GM23338 (cell line): ENCODE data around the gene TMEM213. TPM values are rescaled to one million over a fixed set of nuclear protein-coding genes. Genes with fewer than 3 reads are reported as not detected.

Experiments
- ATAC-seq: fragments of 200-7000 bp; cut with Tn5 transposase; 3 replicates; pipeline ENCODE4 v1.9.1; 2020
- DNase-seq: peaks from one replicate; pipeline ENCODE4 v3.0.0-alpha.2; 2015; ENCODE audit warnings: low spot score
- H2AFZ ChIP-seq: fragments of 200-600 bp; sonication (generic); 2 replicates; pipeline ENCODE4 v1.8.0; 2016; ENCODE audit warnings: antibody characterized with exemption, mild to moderate bottlenecking, moderate library complexity
- H3F3A ChIP-seq: fragments of 200-600 bp; sonication (generic); replicated peaks from 2 replicates; pipeline ENCODE4 v1.8.0; 2017; ENCODE audit warnings: antibody characterized with exemption, mixed run types, low read depth
- H3K27ac ChIP-seq: fragments of 200-600 bp; sonication (generic); 2 replicates; pipeline ENCODE4 v1.6.1; 2016; ENCODE audit warnings: low read depth
- H3K27me3 ChIP-seq: fragments of 200-600 bp; sonication (generic); 2 replicates; pipeline ENCODE4 v1.8.0; 2016; ENCODE audit warnings: mild to moderate bottlenecking, mixed run types, moderate library complexity; ENCODE audit not compliant: insufficient read depth
- H3K36me3 ChIP-seq: fragments of 200-600 bp; sonication (generic); 2 replicates; pipeline ENCODE4 v1.8.0; 2016; ENCODE audit warnings: mild to moderate bottlenecking; ENCODE audit not compliant: insufficient read depth
- H3K4me1 ChIP-seq: fragments of 200-600 bp; sonication (generic); 2 replicates; pipeline ENCODE4 v1.8.0; 2016; ENCODE audit warnings: mild to moderate bottlenecking, moderate library complexity; ENCODE audit not compliant: insufficient read depth
- H3K4me2 ChIP-seq: fragments of 200-600 bp; sonication (generic); 2 replicates; pipeline ENCODE4 v1.7.1; 2017; ENCODE audit warnings: mixed run types
- H3K4me3 ChIP-seq: fragments of 200-600 bp; sonication (generic); 2 replicates; pipeline ENCODE4 v1.6.1; 2016; ENCODE audit warnings: mixed run types
- H3K79me2 ChIP-seq: fragments of 200-600 bp; sonication (generic); replicated peaks from 2 replicates; pipeline ENCODE4 v1.8.0; 2017; ENCODE audit warnings: mild to moderate bottlenecking; ENCODE audit not compliant: insufficient read depth
- H3K9me2 ChIP-seq: fragments of 200-600 bp; sonication (generic); 2 replicates; pipeline ENCODE4 v1.8.0; 2017; ENCODE audit not compliant: insufficient read depth
- H4K20me1 ChIP-seq: fragments of 200-600 bp; sonication (generic); replicated peaks from 2 replicates; pipeline ENCODE4 v1.8.0; 2017; ENCODE audit warnings: mild to moderate bottlenecking; ENCODE audit not compliant: insufficient read depth
- H3K27ac Mint-ChIP-seq: 2 replicates; pipeline ENCODE4 v1.8.0; 2020; ENCODE audit warnings: inconsistent platforms, mild to moderate bottlenecking, moderate library complexity, mixed read lengths
- H3K27me3 Mint-ChIP-seq: 3 replicates; pipeline ENCODE4 v1.8.0; 2022; ENCODE audit warnings: low read depth, mild to moderate bottlenecking, moderate library complexity, mixed read lengths, inconsistent platforms; ENCODE audit not compliant: insufficient read depth, poor library complexity
- H3K36me3 Mint-ChIP-seq: 3 replicates; pipeline ENCODE4 v1.8.0; 2021; ENCODE audit warnings: low read depth, mild to moderate bottlenecking, inconsistent platforms, moderate library complexity, mixed read lengths
- H3K4me1 Mint-ChIP-seq: 3 replicates; pipeline ENCODE4 v1.8.0; 2020; ENCODE audit warnings: mild to moderate bottlenecking, inconsistent platforms, mixed read lengths
- H3K4me3 Mint-ChIP-seq: 3 replicates; pipeline ENCODE4 v1.8.0; 2021; ENCODE audit warnings: moderate library complexity, mild to moderate bottlenecking, inconsistent platforms, mixed read lengths
- H3K9me3 Mint-ChIP-seq: 3 replicates; pipeline ENCODE4 v1.8.0; 2020; ENCODE audit warnings: moderate library complexity, mild to moderate bottlenecking, inconsistent platforms, mixed read lengths
- CREB1 ChIP-seq: fragments of 250-450 bp; sonication (Bioruptor Pico); IDR thresholded peaks from 2 replicates; pipeline ENCODE4 v1.5.0; 2020; ENCODE audit warnings: low read depth, mild to moderate bottlenecking, moderate library complexity
- EZH2 ChIP-seq: fragments of 200-600 bp; sonication (generic); IDR thresholded peaks from one replicate; pipeline ENCODE4 v1.8.0; 2017; ENCODE audit warnings: antibody characterized with exemption, mild to moderate bottlenecking, low read depth; ENCODE audit not compliant: unreplicated experiment
- EZH2phosphoT487 ChIP-seq: fragments of 200-600 bp; sonication (generic); IDR thresholded peaks from one replicate; pipeline ENCODE4 v1.8.1; 2018; ENCODE audit warnings: antibody characterized with exemption; ENCODE audit not compliant: unreplicated experiment
- JUNB ChIP-seq: IDR thresholded peaks from one replicate; pipeline ENCODE4 v1.6.1; 2016; ENCODE audit warnings: antibody characterized with exemption; ENCODE audit not compliant: unreplicated experiment
- ZNF114 ChIP-seq: fragments of 250-450 bp; sonication (Bioruptor Pico); IDR thresholded peaks from 2 replicates; pipeline ENCODE4 v1.5.0; 2020; ENCODE audit warnings: mild to moderate bottlenecking, moderate library complexity
- polyA plus RNA-seq: library from polyadenylated mRNA; unstranded; fragments of >200 nt; fragmentation: Nextera tagmentation; extraction: Ambion mirVana; gene quantifications from 2 replicates; pipeline ENCODE4 v1.2.1, GENCODE V29; 2016
- total RNA-seq: library from RNA; depleted of rRNA; stranded (reverse); fragments of >200 nt; shearing (Covaris generic); gene quantifications from 2 replicates; pipeline ENCODE4 v1.2.3, GENCODE V29; 2014
- TF ChIP-seq, protein P1 (sequence below): fragments of 250-450 bp; sonication (Bioruptor Pico); IDR thresholded peaks from 2 replicates; pipeline ENCODE4 v1.5.0; 2020; ENCODE audit warnings: mild to moderate bottlenecking, moderate library complexity
- TF ChIP-seq, protein P2 (sequence below), 2 experiments: fragments of 200-600 bp in 1 of 2; sonication (generic) in 1 of 2; conservative IDR thresholded peaks; 2 replicates each; pipeline versions ENCODE4 v1.5.1 to v1.6.1; 2016 to 2017; ENCODE audit warnings: antibody characterized with exemption in 2 of 2, low read depth in 2 of 2, mild to moderate bottlenecking in 2 of 2, moderate library complexity in 1 of 2
- TF ChIP-seq, protein P3 (sequence below): IDR thresholded peaks from one replicate; pipeline ENCODE4 v1.6.1; 2018; ENCODE audit warnings: antibody characterized with exemption; ENCODE audit not compliant: unreplicated experiment
- TF ChIP-seq, protein P4 (sequence below): IDR thresholded peaks from 2 replicates; pipeline ENCODE4 v1.6.1; 2016; ENCODE audit warnings: antibody characterized with exemption

TMEM213 gene
- total and polyA plus RNA-seq, 2 experiments from 2014 or later: 0.89 TPM; not detected in 1

DNA sequence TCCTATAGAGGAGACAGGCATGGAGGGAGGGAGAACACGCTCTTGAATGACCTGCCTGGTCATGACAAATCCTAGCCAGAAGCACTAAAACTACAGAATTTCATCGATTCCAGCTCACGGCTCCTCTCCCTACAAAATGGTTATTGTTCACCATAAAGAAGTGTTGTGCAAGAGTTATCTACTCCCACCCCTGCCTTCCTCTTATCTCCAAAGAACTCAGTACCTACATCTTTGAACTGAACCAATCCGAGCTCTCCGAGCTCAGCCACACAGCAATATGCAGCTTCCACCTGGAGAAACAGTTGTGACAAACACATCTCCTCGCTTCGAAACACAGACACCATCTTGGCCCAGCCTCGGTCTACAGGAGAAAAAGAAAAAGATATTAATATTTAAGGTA is 26.9 kb upstream of the TMEM213 start:
- H3K4me3 Mint-ChIP-seq: no peak overlapping the region
- Histone ChIP-seq H3K79me2 (no peaks in the 10 kb centered on the region), H4K20me1 (no peaks in the 10 kb centered on the region), H3K4me3 (no peak overlapping the region), H3K4me2 (no peak overlapping the region), H3K9me2 (no peaks in the 10 kb centered on the region), H3K27ac (no peak overlapping the region), H3F3A (no peaks in the 10 kb centered on the region), H3K36me3 (no peaks in the 10 kb centered on the region), H2AFZ (no peak overlapping the region), H3K4me1 (peaks cover 5% of the 10 kb centered on the region; the same call in 1 of the 2 replicates), H3K27me3 (no peaks in the 10 kb centered on the region)
- H3K27me3 Mint-ChIP-seq: peaks cover 4% of the 10 kb centered on the region
- TF ChIP-seq, protein P1, sequence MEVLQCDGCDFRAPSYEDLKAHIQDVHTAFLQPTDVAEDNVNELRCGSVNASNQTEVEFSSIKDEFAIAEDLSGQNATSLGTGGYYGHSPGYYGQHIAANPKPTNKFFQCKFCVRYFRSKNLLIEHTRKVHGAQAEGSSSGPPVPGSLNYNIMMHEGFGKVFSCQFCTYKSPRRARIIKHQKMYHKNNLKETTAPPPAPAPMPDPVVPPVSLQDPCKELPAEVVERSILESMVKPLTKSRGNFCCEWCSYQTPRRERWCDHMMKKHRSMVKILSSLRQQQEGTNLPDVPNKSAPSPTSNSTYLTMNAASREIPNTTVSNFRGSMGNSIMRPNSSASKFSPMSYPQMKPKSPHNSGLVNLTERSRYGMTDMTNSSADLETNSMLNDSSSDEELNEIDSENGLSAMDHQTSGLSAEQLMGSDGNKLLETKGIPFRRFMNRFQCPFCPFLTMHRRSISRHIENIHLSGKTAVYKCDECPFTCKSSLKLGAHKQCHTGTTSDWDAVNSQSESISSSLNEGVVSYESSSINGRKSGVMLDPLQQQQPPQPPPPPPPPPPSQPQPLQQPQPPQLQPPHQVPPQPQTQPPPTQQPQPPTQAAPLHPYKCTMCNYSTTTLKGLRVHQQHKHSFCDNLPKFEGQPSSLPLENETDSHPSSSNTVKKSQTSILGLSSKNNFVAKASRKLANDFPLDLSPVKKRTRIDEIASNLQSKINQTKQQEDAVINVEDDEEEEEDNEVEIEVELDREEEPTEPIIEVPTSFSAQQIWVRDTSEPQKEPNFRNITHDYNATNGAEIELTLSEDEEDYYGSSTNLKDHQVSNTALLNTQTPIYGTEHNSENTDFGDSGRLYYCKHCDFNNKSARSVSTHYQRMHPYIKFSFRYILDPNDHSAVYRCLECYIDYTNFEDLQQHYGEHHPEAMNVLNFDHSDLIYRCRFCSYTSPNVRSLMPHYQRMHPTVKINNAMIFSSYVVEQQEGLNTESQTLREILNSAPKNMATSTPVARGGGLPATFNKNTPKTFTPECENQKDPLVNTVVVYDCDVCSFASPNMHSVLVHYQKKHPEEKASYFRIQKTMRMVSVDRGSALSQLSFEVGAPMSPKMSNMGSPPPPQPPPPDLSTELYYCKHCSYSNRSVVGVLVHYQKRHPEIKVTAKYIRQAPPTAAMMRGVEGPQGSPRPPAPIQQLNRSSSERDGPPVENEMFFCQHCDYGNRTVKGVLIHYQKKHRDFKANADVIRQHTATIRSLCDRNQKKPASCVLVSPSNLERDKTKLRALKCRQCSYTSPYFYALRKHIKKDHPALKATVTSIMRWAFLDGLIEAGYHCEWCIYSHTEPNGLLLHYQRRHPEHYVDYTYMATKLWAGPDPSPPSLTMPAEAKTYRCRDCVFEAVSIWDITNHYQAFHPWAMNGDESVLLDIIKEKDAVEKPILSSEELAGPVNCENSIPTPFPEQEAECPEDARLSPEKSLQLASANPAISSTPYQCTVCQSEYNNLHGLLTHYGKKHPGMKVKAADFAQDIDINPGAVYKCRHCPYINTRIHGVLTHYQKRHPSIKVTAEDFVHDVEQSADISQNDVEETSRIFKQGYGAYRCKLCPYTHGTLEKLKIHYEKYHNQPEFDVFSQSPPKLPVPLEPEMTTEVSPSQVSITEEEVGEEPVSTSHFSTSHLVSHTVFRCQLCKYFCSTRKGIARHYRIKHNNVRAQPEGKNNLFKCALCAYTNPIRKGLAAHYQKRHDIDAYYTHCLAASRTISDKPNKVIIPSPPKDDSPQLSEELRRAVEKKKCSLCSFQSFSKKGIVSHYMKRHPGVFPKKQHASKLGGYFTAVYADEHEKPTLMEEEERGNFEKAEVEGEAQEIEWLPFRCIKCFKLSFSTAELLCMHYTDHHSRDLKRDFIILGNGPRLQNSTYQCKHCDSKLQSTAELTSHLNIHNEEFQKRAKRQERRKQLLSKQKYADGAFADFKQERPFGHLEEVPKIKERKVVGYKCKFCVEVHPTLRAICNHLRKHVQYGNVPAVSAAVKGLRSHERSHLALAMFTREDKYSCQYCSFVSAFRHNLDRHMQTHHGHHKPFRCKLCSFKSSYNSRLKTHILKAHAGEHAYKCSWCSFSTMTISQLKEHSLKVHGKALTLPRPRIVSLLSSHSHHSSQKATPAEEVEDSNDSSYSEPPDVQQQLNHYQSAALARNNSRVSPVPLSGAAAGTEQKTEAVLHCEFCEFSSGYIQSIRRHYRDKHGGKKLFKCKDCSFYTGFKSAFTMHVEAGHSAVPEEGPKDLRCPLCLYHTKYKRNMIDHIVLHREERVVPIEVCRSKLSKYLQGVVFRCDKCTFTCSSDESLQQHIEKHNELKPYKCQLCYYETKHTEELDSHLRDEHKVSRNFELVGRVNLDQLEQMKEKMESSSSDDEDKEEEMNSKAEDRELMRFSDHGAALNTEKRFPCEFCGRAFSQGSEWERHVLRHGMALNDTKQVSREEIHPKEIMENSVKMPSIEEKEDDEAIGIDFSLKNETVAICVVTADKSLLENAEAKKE: no peak
- TF ChIP-seq JUNB (no peak), ZNF114 (no peak), EZH2 (no peak), CREB1 (CRISPR knock-in tag) (no peak), EZH2phosphoT487 (no peak)
- TF ChIP-seq, protein P2, sequence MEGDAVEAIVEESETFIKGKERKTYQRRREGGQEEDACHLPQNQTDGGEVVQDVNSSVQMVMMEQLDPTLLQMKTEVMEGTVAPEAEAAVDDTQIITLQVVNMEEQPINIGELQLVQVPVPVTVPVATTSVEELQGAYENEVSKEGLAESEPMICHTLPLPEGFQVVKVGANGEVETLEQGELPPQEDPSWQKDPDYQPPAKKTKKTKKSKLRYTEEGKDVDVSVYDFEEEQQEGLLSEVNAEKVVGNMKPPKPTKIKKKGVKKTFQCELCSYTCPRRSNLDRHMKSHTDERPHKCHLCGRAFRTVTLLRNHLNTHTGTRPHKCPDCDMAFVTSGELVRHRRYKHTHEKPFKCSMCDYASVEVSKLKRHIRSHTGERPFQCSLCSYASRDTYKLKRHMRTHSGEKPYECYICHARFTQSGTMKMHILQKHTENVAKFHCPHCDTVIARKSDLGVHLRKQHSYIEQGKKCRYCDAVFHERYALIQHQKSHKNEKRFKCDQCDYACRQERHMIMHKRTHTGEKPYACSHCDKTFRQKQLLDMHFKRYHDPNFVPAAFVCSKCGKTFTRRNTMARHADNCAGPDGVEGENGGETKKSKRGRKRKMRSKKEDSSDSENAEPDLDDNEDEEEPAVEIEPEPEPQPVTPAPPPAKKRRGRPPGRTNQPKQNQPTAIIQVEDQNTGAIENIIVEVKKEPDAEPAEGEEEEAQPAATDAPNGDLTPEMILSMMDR (conservative IDR thresholded peaks at IDR 0.05; ENCODE audit: low read depth in 2 of 2): no peak
- TF ChIP-seq, protein P3, sequence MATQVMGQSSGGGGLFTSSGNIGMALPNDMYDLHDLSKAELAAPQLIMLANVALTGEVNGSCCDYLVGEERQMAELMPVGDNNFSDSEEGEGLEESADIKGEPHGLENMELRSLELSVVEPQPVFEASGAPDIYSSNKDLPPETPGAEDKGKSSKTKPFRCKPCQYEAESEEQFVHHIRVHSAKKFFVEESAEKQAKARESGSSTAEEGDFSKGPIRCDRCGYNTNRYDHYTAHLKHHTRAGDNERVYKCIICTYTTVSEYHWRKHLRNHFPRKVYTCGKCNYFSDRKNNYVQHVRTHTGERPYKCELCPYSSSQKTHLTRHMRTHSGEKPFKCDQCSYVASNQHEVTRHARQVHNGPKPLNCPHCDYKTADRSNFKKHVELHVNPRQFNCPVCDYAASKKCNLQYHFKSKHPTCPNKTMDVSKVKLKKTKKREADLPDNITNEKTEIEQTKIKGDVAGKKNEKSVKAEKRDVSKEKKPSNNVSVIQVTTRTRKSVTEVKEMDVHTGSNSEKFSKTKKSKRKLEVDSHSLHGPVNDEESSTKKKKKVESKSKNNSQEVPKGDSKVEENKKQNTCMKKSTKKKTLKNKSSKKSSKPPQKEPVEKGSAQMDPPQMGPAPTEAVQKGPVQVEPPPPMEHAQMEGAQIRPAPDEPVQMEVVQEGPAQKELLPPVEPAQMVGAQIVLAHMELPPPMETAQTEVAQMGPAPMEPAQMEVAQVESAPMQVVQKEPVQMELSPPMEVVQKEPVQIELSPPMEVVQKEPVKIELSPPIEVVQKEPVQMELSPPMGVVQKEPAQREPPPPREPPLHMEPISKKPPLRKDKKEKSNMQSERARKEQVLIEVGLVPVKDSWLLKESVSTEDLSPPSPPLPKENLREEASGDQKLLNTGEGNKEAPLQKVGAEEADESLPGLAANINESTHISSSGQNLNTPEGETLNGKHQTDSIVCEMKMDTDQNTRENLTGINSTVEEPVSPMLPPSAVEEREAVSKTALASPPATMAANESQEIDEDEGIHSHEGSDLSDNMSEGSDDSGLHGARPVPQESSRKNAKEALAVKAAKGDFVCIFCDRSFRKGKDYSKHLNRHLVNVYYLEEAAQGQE: no peak
- TF ChIP-seq, protein P4, sequence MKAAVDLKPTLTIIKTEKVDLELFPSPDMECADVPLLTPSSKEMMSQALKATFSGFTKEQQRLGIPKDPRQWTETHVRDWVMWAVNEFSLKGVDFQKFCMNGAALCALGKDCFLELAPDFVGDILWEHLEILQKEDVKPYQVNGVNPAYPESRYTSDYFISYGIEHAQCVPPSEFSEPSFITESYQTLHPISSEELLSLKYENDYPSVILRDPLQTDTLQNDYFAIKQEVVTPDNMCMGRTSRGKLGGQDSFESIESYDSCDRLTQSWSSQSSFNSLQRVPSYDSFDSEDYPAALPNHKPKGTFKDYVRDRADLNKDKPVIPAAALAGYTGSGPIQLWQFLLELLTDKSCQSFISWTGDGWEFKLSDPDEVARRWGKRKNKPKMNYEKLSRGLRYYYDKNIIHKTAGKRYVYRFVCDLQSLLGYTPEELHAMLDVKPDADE: no peak
- H3K36me3 Mint-ChIP-seq: no peaks in the 10 kb centered on the region; the same call in 2 of the 3 replicates
- no peak overlapping the region for H3K27ac Mint-ChIP-seq
- ATAC-seq (no peak), DNase-seq (no peak)
- peaks cover 10% of the 10 kb centered on the region for H3K4me1 Mint-ChIP-seq
- no peaks in the 10 kb centered on the region for H3K9me3 Mint-ChIP-seq
